ENCODE measurements around the gene HNMT.

DNA sequence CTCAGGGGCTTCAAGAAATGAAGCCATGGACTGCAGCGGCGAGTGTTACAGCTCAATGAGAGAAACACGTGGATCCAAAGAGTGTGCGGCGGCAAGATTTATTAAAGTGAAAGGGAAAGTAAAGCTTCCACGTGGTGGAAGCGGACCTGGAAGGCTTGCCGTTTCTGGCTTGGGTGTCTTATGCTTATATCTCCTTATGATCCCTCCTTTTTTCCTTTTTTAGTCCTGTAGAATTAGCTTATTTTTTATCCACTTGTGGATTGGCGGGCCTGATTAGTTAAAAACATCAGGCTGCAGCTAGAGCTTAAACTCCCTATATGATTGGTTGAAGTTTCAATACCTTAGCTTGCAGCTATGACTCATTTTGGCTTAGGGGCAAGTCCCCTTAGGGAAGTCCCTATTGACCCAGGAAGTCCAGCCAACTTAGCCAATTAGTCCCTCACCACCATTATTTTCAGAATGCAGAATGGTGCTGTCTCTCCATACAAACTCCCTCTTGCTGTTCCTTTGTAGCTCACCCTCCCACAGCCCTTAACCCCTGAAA, 11.6 kb upstream of the HNMT start:
- TF ChIP-seq, protein P1, sequence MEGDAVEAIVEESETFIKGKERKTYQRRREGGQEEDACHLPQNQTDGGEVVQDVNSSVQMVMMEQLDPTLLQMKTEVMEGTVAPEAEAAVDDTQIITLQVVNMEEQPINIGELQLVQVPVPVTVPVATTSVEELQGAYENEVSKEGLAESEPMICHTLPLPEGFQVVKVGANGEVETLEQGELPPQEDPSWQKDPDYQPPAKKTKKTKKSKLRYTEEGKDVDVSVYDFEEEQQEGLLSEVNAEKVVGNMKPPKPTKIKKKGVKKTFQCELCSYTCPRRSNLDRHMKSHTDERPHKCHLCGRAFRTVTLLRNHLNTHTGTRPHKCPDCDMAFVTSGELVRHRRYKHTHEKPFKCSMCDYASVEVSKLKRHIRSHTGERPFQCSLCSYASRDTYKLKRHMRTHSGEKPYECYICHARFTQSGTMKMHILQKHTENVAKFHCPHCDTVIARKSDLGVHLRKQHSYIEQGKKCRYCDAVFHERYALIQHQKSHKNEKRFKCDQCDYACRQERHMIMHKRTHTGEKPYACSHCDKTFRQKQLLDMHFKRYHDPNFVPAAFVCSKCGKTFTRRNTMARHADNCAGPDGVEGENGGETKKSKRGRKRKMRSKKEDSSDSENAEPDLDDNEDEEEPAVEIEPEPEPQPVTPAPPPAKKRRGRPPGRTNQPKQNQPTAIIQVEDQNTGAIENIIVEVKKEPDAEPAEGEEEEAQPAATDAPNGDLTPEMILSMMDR (optimal IDR thresholded peaks at IDR 0.05 in 1 of 3, IDR thresholded peaks at IDR 0.05 in 1 of 3, conservative IDR thresholded peaks at IDR 0.05 in 1 of 3; ENCODE audit: extremely low read depth in 1 of 3, insufficient read depth in 2 of 3, low read length in 3 of 3) = no peak
- no peak for TF ChIP-seq EZH2 (IDR thresholded peaks at IDR 0.05; ENCODE audit: low read length)
